K562 (cell line): ENCODE results near the gene DSG2.

Source experiments
- BRF2 ChIP-seq: IDR thresholded peaks from 3 replicates; pipeline ENCODE4 v1.6.1; 2011; ENCODE audit warnings: borderline replicate concordance, mild to moderate bottlenecking; ENCODE audit not compliant: insufficient read length, insufficient read depth
- CBX5 ChIP-seq: IDR thresholded peaks from 2 replicates; pipeline ENCODE4 v1.6.1; 2014; ENCODE audit warnings: low read depth, borderline replicate concordance
- PHF8 ChIP-seq: fragments of 200-600 bp; sonication (generic); IDR thresholded peaks from 2 replicates; pipeline ENCODE4 v1.6.1; 2012; ENCODE audit warnings: mixed run types, mild to moderate bottlenecking, inconsistent platforms, low read length, moderate library complexity, borderline replicate concordance
- POLR2A ChIP-seq: fragments of 450-650 bp; conservative IDR thresholded peaks from 2 replicates; pipeline ENCODE4 v1.6.1; 2016
- SIX5 ChIP-seq, 2 experiments: IDR thresholded peaks; 2 replicates each; pipeline ENCODE4 v1.6.1; 2011; ENCODE audit warnings: low read length in 2 of 2, borderline replicate concordance in 1 of 2, low read depth in 1 of 2, mild to moderate bottlenecking in 1 of 2, moderate library complexity in 1 of 2; ENCODE audit not compliant: insufficient read depth in 1 of 2

DNA sequence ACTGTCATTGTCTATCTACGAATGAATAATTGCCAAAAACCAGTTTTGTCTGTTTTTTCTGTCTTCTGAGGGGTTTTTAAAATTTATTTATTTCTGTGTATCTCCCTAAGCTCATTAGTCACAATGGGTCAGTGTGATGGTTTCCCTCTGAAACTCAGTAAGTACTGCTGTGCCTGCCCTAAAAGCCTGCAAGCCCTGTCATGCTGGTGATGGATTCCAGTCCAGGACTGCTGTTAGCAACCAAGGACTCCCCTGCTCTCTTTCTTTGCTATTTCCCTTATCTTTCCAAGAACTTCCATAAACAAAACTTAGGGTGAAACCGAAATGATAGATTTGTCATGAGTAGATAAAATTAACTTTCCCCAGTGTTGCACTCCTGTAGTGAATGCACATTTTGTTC, 11.8 kb upstream of the DSG2 start:
- TF ChIP-seq PHF8 (no peak), POLR2A (no peak), CBX5 (no peak), BRF2 (no peak), SIX5 (IDR thresholded peaks at IDR 0.05; ENCODE audit: borderline replicate concordance in 1 of 2, insufficient read depth in 1 of 2, low read depth in 1 of 2, low read length in 2 of 2) (no peak)
